Adrenal gland (tissue), 5 donors: ENCODE results near the gene FAM149B1.

Experiments used
- POLR2A ChIP-seq, 2 donors: fragments of 450-650 bp; IDR thresholded peaks; one replicate each; pipeline ENCODE4 v1.6.1; 2017; ENCODE audit warnings: antibody characterized with exemption in 2 of 2, mild to moderate bottlenecking in 2 of 2, moderate library complexity in 1 of 2
- TF ChIP-seq, protein P1 (sequence below), 6 experiments: fragments of 450-650 bp in 4 of 6; fragments of 200-600 bp in 2 of 6; sonication (generic) in 1 of 6; IDR thresholded peaks; 1 replicate in 5 of 6; 2 replicates in 1 of 6; pipeline versions ENCODE4 v1.5.1 to v1.8.0; 2016 to 2021; ENCODE audit warnings: antibody characterized with exemption in 6 of 6, mild to moderate bottlenecking in 2 of 6, moderate library complexity in 1 of 6
- donor health status: DM: no; HTN: no; CAD: no.

DNA sequence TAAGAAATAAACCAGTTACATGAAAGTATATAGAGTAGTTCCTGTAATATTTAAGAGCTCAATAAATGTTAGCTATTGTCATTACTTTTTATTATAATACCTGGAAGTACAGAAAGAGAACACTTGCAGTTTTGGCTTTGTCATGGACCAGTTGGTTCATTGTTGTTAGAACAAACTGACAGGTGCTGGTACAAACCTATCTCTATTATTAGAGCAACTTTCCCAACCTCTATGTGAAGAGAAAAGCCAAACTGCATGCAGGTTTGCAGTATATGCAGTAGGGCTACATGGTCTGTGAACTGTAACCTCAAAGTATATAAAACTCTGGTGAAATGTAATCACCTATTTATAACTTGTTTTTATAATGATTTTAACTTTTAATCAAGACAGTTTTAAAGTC, 58.7 kb downstream of the FAM149B1 start:
- TF ChIP-seq, protein P1, sequence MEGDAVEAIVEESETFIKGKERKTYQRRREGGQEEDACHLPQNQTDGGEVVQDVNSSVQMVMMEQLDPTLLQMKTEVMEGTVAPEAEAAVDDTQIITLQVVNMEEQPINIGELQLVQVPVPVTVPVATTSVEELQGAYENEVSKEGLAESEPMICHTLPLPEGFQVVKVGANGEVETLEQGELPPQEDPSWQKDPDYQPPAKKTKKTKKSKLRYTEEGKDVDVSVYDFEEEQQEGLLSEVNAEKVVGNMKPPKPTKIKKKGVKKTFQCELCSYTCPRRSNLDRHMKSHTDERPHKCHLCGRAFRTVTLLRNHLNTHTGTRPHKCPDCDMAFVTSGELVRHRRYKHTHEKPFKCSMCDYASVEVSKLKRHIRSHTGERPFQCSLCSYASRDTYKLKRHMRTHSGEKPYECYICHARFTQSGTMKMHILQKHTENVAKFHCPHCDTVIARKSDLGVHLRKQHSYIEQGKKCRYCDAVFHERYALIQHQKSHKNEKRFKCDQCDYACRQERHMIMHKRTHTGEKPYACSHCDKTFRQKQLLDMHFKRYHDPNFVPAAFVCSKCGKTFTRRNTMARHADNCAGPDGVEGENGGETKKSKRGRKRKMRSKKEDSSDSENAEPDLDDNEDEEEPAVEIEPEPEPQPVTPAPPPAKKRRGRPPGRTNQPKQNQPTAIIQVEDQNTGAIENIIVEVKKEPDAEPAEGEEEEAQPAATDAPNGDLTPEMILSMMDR (IDR thresholded peaks at IDR 0.05), result no peak
- TF ChIP-seq POLR2A (IDR thresholded peaks at IDR 0.05), result no peak
